A549 (cell line): Measurements from ENCODE around the gene FAM53B.

ENCODE experiments used
- CHD4 ChIP-seq: fragments of 200-600 bp; sonication (generic); IDR thresholded peaks from 2 replicates; pipeline ENCODE4 v1.6.1; 2016; ENCODE audit warnings: antibody characterized with exemption, mild to moderate bottlenecking, borderline replicate concordance
- EP300 ChIP-seq, 2 experiments: fragments of >200 bp; sonication (Bioruptor Twin); formaldehyde crosslinking; IDR thresholded peaks; 2 replicates in 1 of 2; 3 replicates in 1 of 2; pipeline ENCODE4 v1.6.1; 2016 to 2017
- POLR2A ChIP-seq: IDR thresholded peaks from 2 replicates; pipeline ENCODE4 v1.6.1; 2012; ENCODE audit warnings: mild to moderate bottlenecking, low read length
- TF ChIP-seq, protein P1 (sequence below): fragments of >200 bp; sonication (Bioruptor Twin); formaldehyde crosslinking; IDR thresholded peaks from 3 replicates; pipeline ENCODE4 v1.5.1; 2016
- TF ChIP-seq, protein P2 (sequence below): IDR thresholded peaks from 2 replicates; pipeline ENCODE4 v1.6.1; 2012

DNA sequence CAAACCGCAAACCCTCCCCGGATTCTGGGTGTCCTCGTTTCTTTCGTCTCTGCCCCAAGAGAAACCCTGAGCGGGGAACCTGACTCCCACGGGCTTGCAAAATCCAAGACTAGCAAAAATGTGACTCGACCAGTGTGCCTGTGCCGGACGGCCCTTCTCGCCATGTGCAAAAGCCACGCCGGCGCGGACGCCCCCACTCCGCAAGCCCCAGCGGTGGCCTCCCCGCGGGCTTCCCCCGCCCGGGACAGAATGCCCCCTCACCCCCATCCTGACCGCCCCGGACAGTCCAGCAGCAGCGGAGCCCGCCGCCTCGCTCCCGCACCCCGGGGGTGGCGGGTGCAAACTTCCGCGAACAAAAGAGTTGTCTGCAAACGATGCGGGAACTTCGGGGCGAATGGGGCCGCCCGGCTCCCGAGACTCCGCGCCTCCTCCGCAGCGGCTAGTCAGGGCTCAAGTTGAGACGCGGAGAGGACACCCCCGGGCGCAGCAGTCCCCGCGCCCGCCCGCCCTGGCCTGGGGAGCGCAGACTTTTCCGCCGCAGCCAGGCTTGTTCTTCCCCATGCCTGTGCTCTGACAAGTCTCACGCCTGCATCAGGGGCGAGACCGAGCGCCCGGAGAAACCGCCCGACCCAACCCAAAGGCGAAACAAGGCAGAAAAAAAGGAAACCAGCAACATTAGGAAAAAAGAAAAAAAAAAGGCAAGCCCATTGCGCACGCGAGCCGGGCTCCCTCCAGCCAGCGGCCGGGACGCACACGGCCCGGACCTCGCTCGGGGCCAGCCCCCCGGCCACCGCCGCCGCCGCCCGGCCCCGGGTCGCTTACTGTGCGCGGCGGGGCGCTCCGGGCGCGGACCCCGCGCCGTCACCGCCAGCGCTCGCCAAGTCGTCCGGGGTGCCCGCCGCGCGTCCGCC, 732 bp downstream of the FAM53B start:
- TF ChIP-seq, protein P1, sequence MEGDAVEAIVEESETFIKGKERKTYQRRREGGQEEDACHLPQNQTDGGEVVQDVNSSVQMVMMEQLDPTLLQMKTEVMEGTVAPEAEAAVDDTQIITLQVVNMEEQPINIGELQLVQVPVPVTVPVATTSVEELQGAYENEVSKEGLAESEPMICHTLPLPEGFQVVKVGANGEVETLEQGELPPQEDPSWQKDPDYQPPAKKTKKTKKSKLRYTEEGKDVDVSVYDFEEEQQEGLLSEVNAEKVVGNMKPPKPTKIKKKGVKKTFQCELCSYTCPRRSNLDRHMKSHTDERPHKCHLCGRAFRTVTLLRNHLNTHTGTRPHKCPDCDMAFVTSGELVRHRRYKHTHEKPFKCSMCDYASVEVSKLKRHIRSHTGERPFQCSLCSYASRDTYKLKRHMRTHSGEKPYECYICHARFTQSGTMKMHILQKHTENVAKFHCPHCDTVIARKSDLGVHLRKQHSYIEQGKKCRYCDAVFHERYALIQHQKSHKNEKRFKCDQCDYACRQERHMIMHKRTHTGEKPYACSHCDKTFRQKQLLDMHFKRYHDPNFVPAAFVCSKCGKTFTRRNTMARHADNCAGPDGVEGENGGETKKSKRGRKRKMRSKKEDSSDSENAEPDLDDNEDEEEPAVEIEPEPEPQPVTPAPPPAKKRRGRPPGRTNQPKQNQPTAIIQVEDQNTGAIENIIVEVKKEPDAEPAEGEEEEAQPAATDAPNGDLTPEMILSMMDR: no peak
- TF ChIP-seq EP300 (IDR thresholded peaks at IDR 0.05) (no peak), CHD4 (no peak), POLR2A (no peak)
- TF ChIP-seq, protein P2, sequence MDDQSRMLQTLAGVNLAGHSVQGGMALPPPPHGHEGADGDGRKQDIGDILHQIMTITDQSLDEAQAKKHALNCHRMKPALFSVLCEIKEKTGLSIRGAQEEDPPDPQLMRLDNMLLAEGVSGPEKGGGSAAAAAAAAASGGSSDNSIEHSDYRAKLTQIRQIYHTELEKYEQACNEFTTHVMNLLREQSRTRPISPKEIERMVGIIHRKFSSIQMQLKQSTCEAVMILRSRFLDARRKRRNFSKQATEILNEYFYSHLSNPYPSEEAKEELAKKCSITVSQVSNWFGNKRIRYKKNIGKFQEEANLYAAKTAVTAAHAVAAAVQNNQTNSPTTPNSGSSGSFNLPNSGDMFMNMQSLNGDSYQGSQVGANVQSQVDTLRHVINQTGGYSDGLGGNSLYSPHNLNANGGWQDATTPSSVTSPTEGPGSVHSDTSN: no peak
